Tibial nerve (tissue), 3 donors: ENCODE data around the gene SPSB4.

Experiments
- CTCF ChIP-seq, 5 experiments: fragments of 200-600 bp in 3 of 5; fragments of 450-650 bp in 2 of 5; sonication (generic) in 3 of 5; IDR thresholded peaks; one replicate each; pipeline ENCODE4 v1.5.1; 2016 to 2019; ENCODE audit warnings: antibody characterized with exemption in 5 of 5, mild to moderate bottlenecking in 3 of 5, moderate library complexity in 2 of 5
- POLR2A ChIP-seq, 2 donors: fragments of 450-650 bp; IDR thresholded peaks; one replicate each; pipeline ENCODE4 v1.6.1; 2017; ENCODE audit warnings: antibody characterized with exemption in 2 of 2, mild to moderate bottlenecking in 2 of 2, moderate library complexity in 2 of 2

GRCh38 chr3:141085343-141086070 lies 34.4 kb downstream of the SPSB4 start:
- TF ChIP-seq CTCF (IDR thresholded peaks at IDR 0.05) (no peak), POLR2A (IDR thresholded peaks at IDR 0.05) (no peak)
